GM12873 (cell line): ENCODE data around the gene DNAAF9.

ENCODE experiments used
- TF ChIP-seq, protein P1 (sequence below): IDR thresholded peaks from 2 replicates; pipeline ENCODE4 v1.5.1; 2012; ENCODE audit warnings: low read depth, mild to moderate bottlenecking, moderate library complexity, low read length, control low read depth; ENCODE audit not compliant: insufficient read depth; ENCODE audit errors: missing control alignments

The DNAAF9 gene

DNA sequence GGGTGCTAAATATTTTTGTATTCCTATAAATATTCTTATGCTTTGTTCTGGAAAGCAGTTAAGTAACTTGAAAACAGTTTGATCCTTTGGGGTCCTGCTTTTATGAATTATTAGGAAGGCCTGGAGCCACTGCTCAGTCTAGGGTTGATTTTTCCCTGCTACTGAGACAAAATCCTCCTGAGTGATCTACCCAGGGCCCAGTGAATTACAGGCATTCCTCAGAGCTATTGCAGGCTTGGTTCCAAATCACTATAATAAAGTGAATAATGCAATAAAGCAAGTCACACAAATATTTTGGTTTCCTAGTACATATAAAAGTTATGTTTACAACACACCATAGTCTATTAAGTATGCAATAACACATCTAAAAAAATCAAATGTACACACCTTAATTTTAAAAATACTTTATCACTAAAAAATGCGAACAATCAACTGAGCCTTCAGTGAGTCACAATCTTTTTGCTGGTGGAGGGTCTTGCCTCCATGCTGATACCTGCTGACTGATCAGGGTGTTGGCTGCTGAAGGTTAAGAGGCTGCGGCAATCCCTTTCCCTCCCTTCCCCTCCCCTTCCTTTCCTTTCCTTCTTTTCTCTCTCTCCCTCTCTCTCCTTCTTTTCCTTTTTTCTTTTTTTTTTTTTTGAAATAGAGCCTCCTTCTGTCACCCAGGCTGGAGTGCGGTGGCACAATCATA, 43.0 kb downstream of the DNAAF9 start:
- TF ChIP-seq, protein P1, sequence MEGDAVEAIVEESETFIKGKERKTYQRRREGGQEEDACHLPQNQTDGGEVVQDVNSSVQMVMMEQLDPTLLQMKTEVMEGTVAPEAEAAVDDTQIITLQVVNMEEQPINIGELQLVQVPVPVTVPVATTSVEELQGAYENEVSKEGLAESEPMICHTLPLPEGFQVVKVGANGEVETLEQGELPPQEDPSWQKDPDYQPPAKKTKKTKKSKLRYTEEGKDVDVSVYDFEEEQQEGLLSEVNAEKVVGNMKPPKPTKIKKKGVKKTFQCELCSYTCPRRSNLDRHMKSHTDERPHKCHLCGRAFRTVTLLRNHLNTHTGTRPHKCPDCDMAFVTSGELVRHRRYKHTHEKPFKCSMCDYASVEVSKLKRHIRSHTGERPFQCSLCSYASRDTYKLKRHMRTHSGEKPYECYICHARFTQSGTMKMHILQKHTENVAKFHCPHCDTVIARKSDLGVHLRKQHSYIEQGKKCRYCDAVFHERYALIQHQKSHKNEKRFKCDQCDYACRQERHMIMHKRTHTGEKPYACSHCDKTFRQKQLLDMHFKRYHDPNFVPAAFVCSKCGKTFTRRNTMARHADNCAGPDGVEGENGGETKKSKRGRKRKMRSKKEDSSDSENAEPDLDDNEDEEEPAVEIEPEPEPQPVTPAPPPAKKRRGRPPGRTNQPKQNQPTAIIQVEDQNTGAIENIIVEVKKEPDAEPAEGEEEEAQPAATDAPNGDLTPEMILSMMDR = no peak

DNA sequence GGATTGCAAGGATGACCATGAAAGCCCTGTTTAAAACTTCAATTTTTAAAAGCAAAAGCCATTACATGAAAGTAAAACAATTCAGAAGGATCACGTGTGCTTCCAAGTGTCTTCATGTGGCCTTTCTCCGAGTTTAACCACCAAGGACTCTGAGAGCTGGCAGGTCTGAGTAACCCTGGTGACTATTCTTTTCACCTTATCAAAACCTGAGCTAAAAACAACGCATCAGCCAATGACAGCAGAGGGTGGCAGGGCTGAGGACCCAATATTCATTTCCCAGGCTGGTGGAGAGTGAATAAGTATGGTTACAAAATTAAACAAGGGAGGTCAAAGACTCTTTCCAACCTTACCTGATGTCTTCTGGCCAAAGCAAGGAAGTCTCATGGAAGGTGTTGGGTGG, 46.7 kb downstream of the DNAAF9 start:
- TF ChIP-seq, protein P1 = no peak

DNA sequence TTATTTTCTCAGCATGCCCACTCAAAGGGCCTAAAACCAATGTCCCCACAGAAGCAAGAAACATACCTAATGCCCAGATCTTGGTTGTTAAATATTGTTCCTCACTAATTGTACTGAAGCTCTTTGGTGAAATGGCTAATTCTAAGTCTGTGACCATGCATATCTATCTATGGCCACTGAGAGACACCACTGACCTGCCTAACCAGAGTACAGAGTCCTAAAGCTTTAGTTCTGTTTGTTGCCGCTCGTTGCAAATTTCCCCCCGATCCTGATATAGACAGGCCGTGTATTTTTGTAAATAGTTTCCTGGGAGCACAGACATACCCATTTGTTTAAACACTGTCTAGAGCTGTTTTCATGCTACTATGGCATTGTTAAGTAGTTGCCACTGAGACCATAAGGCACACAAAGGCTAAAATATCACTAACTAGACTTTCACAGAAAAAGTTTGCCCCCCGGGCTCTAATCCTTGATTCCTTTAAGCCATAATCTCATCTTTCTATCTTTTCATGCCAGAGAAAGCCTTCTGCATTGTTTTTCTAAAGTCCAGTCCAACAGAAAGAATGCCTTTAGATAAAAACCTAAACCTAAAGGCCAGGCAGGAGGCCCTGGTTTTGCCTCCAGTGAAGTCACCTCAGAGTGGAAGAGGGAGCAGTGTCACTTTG, 48.7 kb downstream of the DNAAF9 start:
- TF ChIP-seq, protein P1 = no peak
